Body of pancreas (tissue), 4 donors: ENCODE measurements around the gene ZGPAT. TPM values are rescaled to one million over a fixed set of nuclear protein-coding genes. Genes with fewer than 3 reads are reported as not detected.

Experiments
- ATAC-seq: fragments of 150-250 bp; one replicate; pipeline ENCODE4 v1.9.1; 2016
- DNase-seq, 4 donors: peaks; one replicate each; pipeline ENCODE4 v3.0.0-alpha.2; 2019
- H3K27ac ChIP-seq, 4 donors: fragments of 200-600 bp; sonication (generic); 1 replicate in 3 of 4; 2 replicates in 1 of 4; pipeline versions ENCODE4 v1.5.1 to v1.6.1; 2016 to 2019; ENCODE audit warnings: mild to moderate bottlenecking in 1 of 4, mixed read lengths in 1 of 4, moderate library complexity in 1 of 4
- H3K27me3 ChIP-seq, 2 donors: fragments of 200-600 bp; sonication (generic); one replicate each; pipeline ENCODE4 v1.6.0; 2016; ENCODE audit warnings: mild to moderate bottlenecking in 1 of 2
- H3K36me3 ChIP-seq, 2 donors: fragments of 200-600 bp; sonication (generic); replicated peaks in 1 of 2; 2 replicates each; pipeline ENCODE4 v1.5.1; 2016; ENCODE audit warnings: low read depth in 2 of 2; ENCODE audit not compliant: insufficient read depth in 1 of 2
- H3K4me1 ChIP-seq: fragments of 200-600 bp; sonication (generic); one replicate; pipeline ENCODE4 v1.6.0; 2016
- H3K4me3 ChIP-seq, 2 donors: fragments of 200-600 bp; sonication (generic); 1 replicate in 1 of 2; 2 replicates in 1 of 2; pipeline ENCODE4 v1.5.1; 2016 to 2019
- H3K9me3 ChIP-seq, 3 donors: fragments of 200-600 bp; sonication (generic); 1 replicate in 2 of 3; 2 replicates in 1 of 3; pipeline ENCODE4 v1.5.1; 2016
- POLR2A ChIP-seq, 3 donors: fragments of 450-650 bp; IDR thresholded peaks; one replicate each; pipeline ENCODE4 v1.6.1; 2016; ENCODE audit warnings: antibody characterized with exemption in 3 of 3, mild to moderate bottlenecking in 2 of 3
- WGBS, 2 donors: methylation state at CpG; one replicate each; pipeline ENCODE4 v1.1.5; 2017; 5-methylcytosine and 5-hydroxymethylcytosine counted together
- intact Hi-C: fragments of 100-400 bp; cut with DNase I; formaldehyde crosslinking; loops from one replicate; pipeline ENCODE4 v1.15.1; 2023
- total RNA-seq, 2 donors: library from RNA; depleted of rRNA; stranded (reverse); fragments of >200 nt; gene quantifications; one replicate each; pipeline ENCODE4 v1.1.0, GENCODE V29; 2016
- TF ChIP-seq, protein P1 (sequence below), 7 experiments: fragments of 450-650 bp in 4 of 7; fragments of 200-600 bp in 3 of 7; sonication (generic) in 3 of 7; IDR thresholded peaks; one replicate each; pipeline ENCODE4 v1.5.1; 2016 to 2019; ENCODE audit warnings: antibody characterized with exemption in 7 of 7

Gene ZGPAT
- total RNA-seq, 2 donors from 2014 or later: 16.6 to 53.1 TPM

DNA sequence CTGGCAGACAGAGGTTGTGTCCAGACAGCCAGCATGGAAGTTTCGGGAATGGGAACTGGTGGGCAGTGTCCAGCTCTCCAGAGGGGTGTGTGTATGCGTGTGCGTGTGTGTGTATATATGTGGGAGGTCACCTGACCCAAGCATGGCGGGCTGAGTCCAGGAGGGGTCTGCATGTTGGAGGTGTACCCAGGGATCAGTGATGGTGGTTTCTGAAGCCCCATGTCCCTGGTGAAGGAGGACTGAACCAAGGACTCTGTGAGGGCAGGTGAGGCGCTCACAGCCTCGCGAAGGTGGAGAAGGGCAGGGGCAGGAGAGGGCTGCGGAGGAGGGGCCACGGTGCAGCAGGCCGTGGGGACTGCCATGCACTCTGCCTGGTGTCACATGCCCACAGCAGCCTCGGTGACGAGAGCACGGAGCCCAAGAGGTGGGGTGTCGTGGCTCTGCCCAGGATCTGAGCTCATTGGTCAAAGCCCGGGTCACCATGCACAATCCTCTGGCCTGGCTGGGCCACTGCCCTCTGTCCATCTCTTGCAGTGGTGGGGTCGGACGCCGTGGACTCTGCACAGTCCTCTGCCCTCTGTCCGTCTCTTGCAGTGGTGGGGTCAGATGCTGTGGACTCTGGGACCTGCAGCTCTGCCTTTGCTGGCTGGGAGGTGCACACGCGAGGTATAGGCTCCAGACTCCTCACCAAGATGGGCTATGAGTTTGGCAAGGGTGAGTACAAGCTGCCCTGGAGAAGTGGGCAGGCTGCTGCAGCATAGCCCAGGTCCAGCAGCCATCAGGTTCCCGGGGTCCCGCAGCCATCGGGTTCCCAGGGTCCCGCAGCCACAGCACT lies 26.5 kb downstream of the ZGPAT start:
- WGBS, 2 donors: 89 to 93% methylated on average over 17 to 18 of the region's 25 CpGs
- no peak for DNase-seq
- Histone ChIP-seq H3K36me3 (peaks cover 0 to 8% of the 10 kb centered on the region in 2 donors), H3K27me3 (no peaks in the 10 kb centered on the region), H3K4me3 (no peak overlapping the region), H3K27ac (no peak overlapping the region), H3K9me3 (no peaks in the 10 kb centered on the region), H3K4me1 (peaks cover 23% of the 10 kb centered on the region)
- intact Hi-C loops: loop anchor here (10.0 kb wide), 1 partner anchor 80 kb away; the partner anchor contains the start of genes RTEL1 and STMN3
- ATAC-seq: no peak
- no peak for TF ChIP-seq POLR2A (IDR thresholded peaks at IDR 0.05)
- TF ChIP-seq, protein P1, sequence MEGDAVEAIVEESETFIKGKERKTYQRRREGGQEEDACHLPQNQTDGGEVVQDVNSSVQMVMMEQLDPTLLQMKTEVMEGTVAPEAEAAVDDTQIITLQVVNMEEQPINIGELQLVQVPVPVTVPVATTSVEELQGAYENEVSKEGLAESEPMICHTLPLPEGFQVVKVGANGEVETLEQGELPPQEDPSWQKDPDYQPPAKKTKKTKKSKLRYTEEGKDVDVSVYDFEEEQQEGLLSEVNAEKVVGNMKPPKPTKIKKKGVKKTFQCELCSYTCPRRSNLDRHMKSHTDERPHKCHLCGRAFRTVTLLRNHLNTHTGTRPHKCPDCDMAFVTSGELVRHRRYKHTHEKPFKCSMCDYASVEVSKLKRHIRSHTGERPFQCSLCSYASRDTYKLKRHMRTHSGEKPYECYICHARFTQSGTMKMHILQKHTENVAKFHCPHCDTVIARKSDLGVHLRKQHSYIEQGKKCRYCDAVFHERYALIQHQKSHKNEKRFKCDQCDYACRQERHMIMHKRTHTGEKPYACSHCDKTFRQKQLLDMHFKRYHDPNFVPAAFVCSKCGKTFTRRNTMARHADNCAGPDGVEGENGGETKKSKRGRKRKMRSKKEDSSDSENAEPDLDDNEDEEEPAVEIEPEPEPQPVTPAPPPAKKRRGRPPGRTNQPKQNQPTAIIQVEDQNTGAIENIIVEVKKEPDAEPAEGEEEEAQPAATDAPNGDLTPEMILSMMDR (IDR thresholded peaks at IDR 0.05): no peak

DNA sequence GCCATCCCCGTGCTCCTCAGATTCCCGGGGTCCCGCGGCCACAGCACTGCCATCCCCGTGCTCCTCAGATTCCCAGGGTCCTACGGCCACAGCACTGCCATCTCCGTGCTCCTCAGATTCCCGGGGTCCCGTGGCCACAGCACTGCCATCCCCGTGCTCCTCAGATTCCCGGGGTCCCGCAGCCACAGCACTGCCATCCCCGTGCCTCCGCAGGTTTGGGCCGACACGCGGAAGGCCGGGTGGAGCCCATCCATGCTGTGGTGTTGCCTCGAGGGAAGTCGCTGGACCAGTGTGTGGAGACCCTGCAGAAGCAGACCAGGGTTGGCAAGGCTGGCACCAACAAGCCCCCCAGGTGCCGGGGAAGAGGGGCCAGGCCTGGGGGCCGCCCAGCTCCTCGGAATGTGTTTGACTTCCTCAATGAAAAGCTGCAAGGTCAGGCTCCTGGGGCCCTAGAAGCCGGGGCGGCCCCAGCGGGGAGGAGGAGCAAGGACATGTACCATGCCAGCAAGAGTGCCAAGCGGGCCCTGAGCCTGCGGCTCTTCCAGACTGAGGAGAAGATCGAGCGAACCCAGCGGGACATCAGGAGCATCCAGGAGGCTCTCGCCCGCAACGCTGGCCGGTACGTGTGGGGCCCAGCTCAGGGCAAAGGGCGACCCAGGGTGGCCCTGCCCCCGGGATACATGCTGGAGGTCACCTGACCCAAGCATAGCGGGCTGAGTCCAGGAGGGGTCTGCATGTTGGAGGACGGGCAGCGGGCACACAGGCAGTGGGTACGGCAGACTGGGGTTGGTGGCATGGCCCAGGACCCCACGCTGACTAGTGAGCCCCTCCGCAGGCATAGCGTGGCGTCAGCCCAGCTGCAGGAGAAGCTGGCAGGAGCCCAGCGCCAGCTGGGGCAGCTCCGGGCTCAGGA lies 27.4 kb downstream of the ZGPAT start:
- peaks cover 23% of the 10 kb centered on the region for H3K4me1 ChIP-seq
- intact Hi-C loops: loop anchor here (5.0 to 10.0 kb wide), 2 partner anchors 33 to 80 kb away; partner anchors contain the start of genes RTEL1 and STMN3
- H3K36me3 ChIP-seq: peaks cover 0 to 8% of the 10 kb centered on the region in 2 donors
- WGBS, 2 donors: 92 to 94% methylated on average over 20 to 48 of the region's 48 CpGs
- ATAC-seq (no peak), DNase-seq (no peak)
- no peak overlapping the region for H3K27ac ChIP-seq
- TF ChIP-seq, protein P1 (IDR thresholded peaks at IDR 0.05): no peak
- TF ChIP-seq POLR2A (IDR thresholded peaks at IDR 0.05): no peak
- H3K27me3 ChIP-seq: no peaks in the 10 kb centered on the region
- H3K4me3 ChIP-seq: no peak overlapping the region
- H3K9me3 ChIP-seq: no peaks in the 10 kb centered on the region

DNA sequence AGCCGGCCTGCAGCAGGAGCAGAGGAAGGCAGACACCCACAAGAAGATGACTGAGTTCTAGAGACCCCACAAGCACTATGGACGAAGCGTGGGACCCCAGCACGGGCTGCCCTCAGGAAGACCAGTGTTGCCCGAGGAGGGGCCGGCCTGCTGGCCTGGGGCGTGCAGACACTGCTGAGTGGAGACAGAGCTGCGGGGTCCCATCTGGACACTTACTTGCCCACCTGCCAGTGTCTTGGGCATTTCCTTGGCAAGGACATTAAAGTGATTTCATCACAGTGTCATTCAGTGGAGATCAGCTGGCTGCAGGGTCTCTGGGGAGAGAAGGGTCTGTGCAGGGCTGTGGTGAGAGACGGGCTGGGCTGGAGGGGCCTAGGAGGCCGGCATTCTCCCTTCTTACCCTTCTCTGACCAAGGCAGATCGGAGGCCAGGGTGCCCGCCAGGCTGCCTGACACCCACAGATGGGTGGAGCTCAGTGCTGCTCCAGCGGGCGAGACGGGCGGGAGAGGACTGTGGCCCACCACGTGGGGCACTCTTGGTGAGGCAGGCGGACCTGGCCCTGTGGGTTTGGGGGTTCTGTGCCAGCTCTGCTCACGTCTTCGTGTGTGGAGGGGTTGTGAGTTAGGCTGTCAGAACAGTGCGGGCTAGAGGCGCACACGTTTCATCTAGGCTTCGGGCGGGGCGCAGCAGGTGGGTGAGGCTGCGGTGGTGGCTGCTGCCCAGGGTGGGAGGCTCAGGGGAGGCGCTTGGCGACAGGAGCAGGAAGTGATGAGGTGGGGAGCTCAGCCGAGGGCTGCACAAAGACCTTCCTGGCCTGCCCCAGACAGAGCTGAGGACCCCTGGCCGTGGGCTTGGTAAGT lies 28.2 kb downstream of the ZGPAT start, which contains the start of gene LIME1:
TSS of gene LIME1 (plus strand) at position 806 of the 860 bp plus-strand sequence. CDS start 886 bp downstream, outside the sequence.
- Histone ChIP-seq H3K4me3 (no peak within 1 kb of the TSS), H3K4me1 (peaks cover 32% of the 10 kb centered on the region), H3K27ac (no peak within 1 kb of the TSS), H3K36me3 (peaks cover 0 to 8% of the 10 kb centered on the region in 2 donors), H3K9me3 (no peaks in the 10 kb centered on the region), H3K27me3 (no peaks in the 10 kb centered on the region)
- DNase-seq (no peak), ATAC-seq (no peak)
- intact Hi-C loops: loop anchor here (5.0 to 10.0 kb wide), 2 partner anchors 34 to 81 kb away; partner anchors contain the start of genes RTEL1 and STMN3
- 84 to 92% methylated on average over 27 to 31 of the region's 31 CpGs for WGBS, 2 donors
- TF ChIP-seq, protein P1 (IDR thresholded peaks at IDR 0.05): no peak
- no peak for TF ChIP-seq POLR2A (IDR thresholded peaks at IDR 0.05)
